Thyroid gland (tissue), 4 donors: ENCODE data around the gene ZNF18.
"Not testable (repeated sequence)": the region's sequence is repeated elsewhere in the genome, so short reads cannot be mapped to it uniquely, and the experiment has no call there.

Source experiments
- CTCF ChIP-seq, 6 experiments: fragments of 200-600 bp in 3 of 6; fragments of 450-650 bp in 3 of 6; sonication (generic) in 3 of 6; IDR thresholded peaks; one replicate each; pipeline ENCODE4 v1.5.1; 2016 to 2019; ENCODE audit warnings: antibody characterized with exemption in 6 of 6, mild to moderate bottlenecking in 2 of 6, inconsistent platforms in 1 of 6, moderate library complexity in 1 of 6
- POLR2A ChIP-seq, 2 donors: fragments of 450-650 bp; IDR thresholded peaks; one replicate each; pipeline ENCODE4 v1.6.1; 2017; ENCODE audit warnings: antibody characterized with exemption in 2 of 2, mild to moderate bottlenecking in 2 of 2, moderate library complexity in 1 of 2

- TF ChIP-seq CTCF, POLR2A (IDR thresholded peaks at IDR 0.05): not testable (repeated sequence)
These were observed 24.5 kb downstream of the ZNF18 start for GRCh38 chr17:11972741-11973140.
